GM11168 (cell line): ENCODE measurements around the gene LZIC.
"Not testable (repeated sequence)": the region's sequence is repeated elsewhere in the genome, so short reads cannot be mapped to it uniquely, and the experiment has no call there.

Experiments used
- in situ Hi-C: fragments of 300-500 bp; cut with MboI; formaldehyde crosslinking; loops from one replicate; pipeline ENCODE4 v1.12.0; 2022; ENCODE audit warnings: low sequenced_read_pairs; ENCODE audit not compliant: unreplicated experiment

The LZIC gene

GRCh38 chr1:9942939-9943788 is at the start of gene LZIC, which contains the start of gene NMNAT1:
Gene LZIC (minus strand): TSS chr1:9943391. CDS start chr1:9936619, 6,772 bp downstream.
Gene NMNAT1 (plus strand): TSS chr1:9943475. CDS start chr1:9972074, 28,599 bp downstream.
- in situ Hi-C loops = loop anchor here (5.0 kb wide), 1 partner anchor 71 kb away; no protein-coding TSS in a partner anchor

- in situ Hi-C loops = no loop called here
Measured at GRCh38 chr1:9992910-9993309, 49.7 kb upstream of the LZIC start.

GRCh38 chr1:9990944-9991343 is 47.8 kb upstream of the LZIC start:
- in situ Hi-C loops = no loop called here

- in situ Hi-C loops = no loop called here
Measured at GRCh38 chr1:9989773-9990172, 46.6 kb upstream of the LZIC start.

GRCh38 chr1:9985001-9985400 is 41.8 kb upstream of the LZIC start:
- in situ Hi-C loops = no loop called here

- in situ Hi-C loops = no loop called here
Measured at GRCh38 chr1:9984253-9984652, 41.1 kb upstream of the LZIC start.

- in situ Hi-C loops = no loop called here
Measured at GRCh38 chr1:9960706-9961562, 17.7 kb upstream of the LZIC start.

- in situ Hi-C loops = no loop called here
Measured at GRCh38 chr1:9960011-9960410, 16.8 kb upstream of the LZIC start.

GRCh38 chr1:9957726-9958125 is 14.5 kb upstream of the LZIC start:
- in situ Hi-C loops = no loop called here

- in situ Hi-C loops = no loop called here
Measured at GRCh38 chr1:9946315-9946714, 3.1 kb upstream of the LZIC start.

- in situ Hi-C loops = loop anchor here (5.0 kb wide), 1 partner anchor 70 kb away; no protein-coding TSS in a partner anchor
Measured at GRCh38 chr1:9942399-9942938, 722 bp downstream of the LZIC start.

GRCh38 chr1:9929431-9930385 is 13.5 kb downstream of the LZIC start:
- in situ Hi-C loops = no loop called here

GRCh38 chr1:9927259-9927658 is 15.9 kb downstream of the LZIC start:
- in situ Hi-C loops = no loop called here

GRCh38 chr1:9922342-9922741 is 20.8 kb downstream of the LZIC start:
- in situ Hi-C loops = no loop called here

GRCh38 chr1:9920606-9921005 is 22.6 kb downstream of the LZIC start:
- in situ Hi-C loops = no loop called here

- in situ Hi-C loops = no loop called here
Measured at GRCh38 chr1:9917901-9918300, 25.3 kb downstream of the LZIC start.

- in situ Hi-C loops = not testable (repeated sequence)
Measured at GRCh38 chr1:9917495-9917894, 25.7 kb downstream of the LZIC start.

- in situ Hi-C loops = no loop called here
Measured at GRCh38 chr1:9916452-9916851, 26.7 kb downstream of the LZIC start.

- in situ Hi-C loops = no loop called here
Measured at GRCh38 chr1:9914610-9914937, 28.6 kb downstream of the LZIC start.
